ENCODE data around the gene COL5A1.

COL5A1 gene

GRCh38 chr9:134744385-134745295, 103.0 kb downstream of the COL5A1 start:
- no peak for DNase-seq (ENCODE audit: low spot score)

- DNase-seq (ENCODE audit: low spot score): no peak
Measured at GRCh38 chr9:134747951-134748489, 106.4 kb downstream of the COL5A1 start.

GRCh38 chr9:134748591-134748990, 107.0 kb downstream of the COL5A1 start:
- no peak for DNase-seq (ENCODE audit: low spot score)

GRCh38 chr9:134750450-134751155, 109.0 kb downstream of the COL5A1 start:
- DNase-seq (ENCODE audit: low spot score): no peak

GRCh38 chr9:134751622-134752021, 110.0 kb downstream of the COL5A1 start:
- no peak for DNase-seq (ENCODE audit: low spot score)

- no peak for DNase-seq (ENCODE audit: low spot score)
Measured at GRCh38 chr9:134752471-134753168, 111.0 kb downstream of the COL5A1 start.

- no peak for DNase-seq (ENCODE audit: low spot score)
Measured at GRCh38 chr9:134753191-134753590, 111.6 kb downstream of the COL5A1 start.

- no peak for DNase-seq (ENCODE audit: low spot score)
Measured at GRCh38 chr9:134755221-134755907, 113.8 kb downstream of the COL5A1 start.

GRCh38 chr9:134756098-134756497, 114.5 kb downstream of the COL5A1 start:
- no peak for DNase-seq (ENCODE audit: low spot score)

- DNase-seq (ENCODE audit: low spot score): no peak
Measured at GRCh38 chr9:134757216-134757975, 115.8 kb downstream of the COL5A1 start.

GRCh38 chr9:134758949-134759607, 117.5 kb downstream of the COL5A1 start:
- DNase-seq (ENCODE audit: low spot score): no peak

- DNase-seq (ENCODE audit: low spot score): no peak
Measured at GRCh38 chr9:134759913-134760312, 118.3 kb downstream of the COL5A1 start.

- no peak for DNase-seq (ENCODE audit: low spot score)
Measured at GRCh38 chr9:134760750-134761420, 119.3 kb downstream of the COL5A1 start.

GRCh38 chr9:134764473-134765269, 123.1 kb downstream of the COL5A1 start:
- DNase-seq (ENCODE audit: low spot score): no peak

GRCh38 chr9:134765785-134766184, 124.2 kb downstream of the COL5A1 start:
- DNase-seq (ENCODE audit: low spot score): no peak

GRCh38 chr9:134766587-134766986, 125.0 kb downstream of the COL5A1 start:
- no peak for DNase-seq (ENCODE audit: low spot score)

GRCh38 chr9:134768332-134768708, 126.7 kb downstream of the COL5A1 start:
- DNase-seq (ENCODE audit: low spot score): no peak

GRCh38 chr9:134768709-134769351, 127.2 kb downstream of the COL5A1 start:
- no peak for DNase-seq (ENCODE audit: low spot score)
